Ishikawa (cell line): Measurements from ENCODE around the gene GPR161.

Experiments
- CEBPB ChIP-seq: IDR thresholded peaks from 2 replicates; pipeline ENCODE4 v1.6.1; 2012
- CREB1 ChIP-seq: IDR thresholded peaks from 2 replicates; pipeline ENCODE4 v1.6.1; 2012; ENCODE audit warnings: low read depth
- EGR1 ChIP-seq: IDR thresholded peaks from 2 replicates; pipeline ENCODE4 v1.6.1; 2012
- EP300 ChIP-seq: IDR thresholded peaks from 2 replicates; pipeline ENCODE4 v1.6.1; 2012; ENCODE audit warnings: borderline replicate concordance
- FOXM1 ChIP-seq: IDR thresholded peaks from 2 replicates; pipeline ENCODE4 v1.6.1; 2012; ENCODE audit warnings: low read depth, borderline replicate concordance
- MAX ChIP-seq: IDR thresholded peaks from 2 replicates; pipeline ENCODE4 v1.6.1; 2012
- NFIC ChIP-seq: IDR thresholded peaks from 2 replicates; pipeline ENCODE4 v1.6.1; 2012
- RAD21 ChIP-seq: IDR thresholded peaks from 2 replicates; pipeline ENCODE4 v1.6.1; 2012; ENCODE audit warnings: low read depth
- REST ChIP-seq: IDR thresholded peaks from 2 replicates; pipeline ENCODE4 v1.6.1; 2012; ENCODE audit warnings: low read depth, mild to moderate bottlenecking
- TAF1 ChIP-seq: IDR thresholded peaks from 2 replicates; pipeline ENCODE4 v1.6.1; 2012; ENCODE audit warnings: low read depth, mild to moderate bottlenecking
- TCF12 ChIP-seq: IDR thresholded peaks from 2 replicates; pipeline ENCODE4 v1.6.1; 2012; ENCODE audit warnings: low read depth
- TEAD4 ChIP-seq: IDR thresholded peaks from 2 replicates; pipeline ENCODE4 v1.6.1; 2012
- USF1 ChIP-seq: IDR thresholded peaks from 2 replicates; pipeline ENCODE4 v1.6.1; 2012
- YY1 ChIP-seq: IDR thresholded peaks from 2 replicates; pipeline ENCODE4 v1.6.1; 2012; ENCODE audit warnings: low read depth
- ZBTB7A ChIP-seq: IDR thresholded peaks from 2 replicates; pipeline ENCODE4 v1.6.1; 2012; ENCODE audit warnings: low read depth

The GPR161 gene

GRCh38 chr1:168121401-168122011, 15.2 kb downstream of the GPR161 start:
- TF ChIP-seq CEBPB, result no peak
- TF ChIP-seq FOXM1, result no peak
- no peak for TF ChIP-seq YY1
- no peak for TF ChIP-seq REST
- TF ChIP-seq EGR1, result no peak
- TF ChIP-seq MAX, result no peak
- TF ChIP-seq NFIC, result no peak
- TF ChIP-seq CREB1, result no peak
- no peak for TF ChIP-seq ZBTB7A
- TF ChIP-seq EP300, result no peak
- no peak for TF ChIP-seq TAF1
- no peak for TF ChIP-seq USF1
- TF ChIP-seq RAD21, result no peak
- no peak for TF ChIP-seq TCF12
- no peak for TF ChIP-seq TEAD4

- TF ChIP-seq NFIC (no peak), TEAD4 (no peak), RAD21 (no peak), CREB1 (no peak), MAX (no peak), USF1 (no peak), CEBPB (no peak), TAF1 (no peak), YY1 (no peak), EP300 (no peak), FOXM1 (no peak), ZBTB7A (no peak), TCF12 (no peak), REST (no peak), EGR1 (no peak)
These were observed 17.0 kb downstream of the GPR161 start for GRCh38 chr1:168119750-168120149.

- TF ChIP-seq FOXM1, result no peak
- TF ChIP-seq RAD21, result no peak
- no peak for TF ChIP-seq REST
- no peak for TF ChIP-seq EGR1
- TF ChIP-seq CREB1, result no peak
- no peak for TF ChIP-seq ZBTB7A
- no peak for TF ChIP-seq EP300
- TF ChIP-seq USF1, result no peak
- no peak for TF ChIP-seq TEAD4
- no peak for TF ChIP-seq TAF1
These were observed 20.4 kb downstream of the GPR161 start for GRCh38 chr1:168116327-168116799.

- TF ChIP-seq REST, result no peak
These were observed 21.9 kb downstream of the GPR161 start for GRCh38 chr1:168114845-168115244.
